Raji (cell line): Measurements from ENCODE around the gene PPP2R2D.

Experiments
- POLR2A ChIP-seq: IDR thresholded peaks from 2 replicates; pipeline ENCODE4 v1.6.1; 2011; ENCODE audit warnings: low read depth, low read length, control low read depth; ENCODE audit not compliant: insufficient read depth

PPP2R2D gene

GRCh38 chr10:131891929-131892805 lies 8.6 kb upstream of the PPP2R2D start:
- no peak for TF ChIP-seq POLR2A

- TF ChIP-seq POLR2A: no peak
These were observed 7.8 kb upstream of the PPP2R2D start for GRCh38 chr10:131892806-131893675.

GRCh38 chr10:131895116-131895515 lies 5.7 kb upstream of the PPP2R2D start:
- TF ChIP-seq POLR2A: no peak

GRCh38 chr10:131896403-131896802 lies 4.4 kb upstream of the PPP2R2D start:
- no peak for TF ChIP-seq POLR2A

- no peak for TF ChIP-seq POLR2A
These were observed 3.4 kb upstream of the PPP2R2D start for GRCh38 chr10:131897297-131897899.

GRCh38 chr10:131898061-131898460 lies 2.7 kb upstream of the PPP2R2D start:
- no peak for TF ChIP-seq POLR2A

- TF ChIP-seq POLR2A: no peak
These were observed 2.1 kb upstream of the PPP2R2D start for GRCh38 chr10:131898713-131899112.

- TF ChIP-seq POLR2A: no peak
These were observed 1.6 kb upstream of the PPP2R2D start for GRCh38 chr10:131899116-131899690.

- TF ChIP-seq POLR2A: no peak
These were observed 986 bp upstream of the PPP2R2D start for GRCh38 chr10:131899695-131900349.

GRCh38 chr10:131901181-131901829 lies 497 bp downstream of the PPP2R2D start:
- TF ChIP-seq POLR2A: no peak

- TF ChIP-seq POLR2A: no peak
These were observed 1.4 kb downstream of the PPP2R2D start for GRCh38 chr10:131902211-131902610.

- TF ChIP-seq POLR2A: no peak
These were observed 1.9 kb downstream of the PPP2R2D start for GRCh38 chr10:131902691-131903090.

- no peak for TF ChIP-seq POLR2A
These were observed 4.4 kb downstream of the PPP2R2D start for GRCh38 chr10:131905267-131905571.

GRCh38 chr10:131905603-131906268 lies 4.9 kb downstream of the PPP2R2D start:
- no peak for TF ChIP-seq POLR2A
